A549 (cell line): ENCODE data around the gene GRK5.

Experiments
- CEBPB ChIP-seq, 2 experiments: fragments of >200 bp in 1 of 2; sonication (Bioruptor Twin) in 1 of 2; formaldehyde crosslinking in 1 of 2; IDR thresholded peaks; 2 replicates each; pipeline ENCODE4 v1.6.1; 2012 to 2016
- CHD2 ChIP-seq: fragments of 150-350 bp; IDR thresholded peaks from 2 replicates; pipeline ENCODE4 v1.6.1; 2014; ENCODE audit warnings: low read length; ENCODE audit not compliant: partially characterized antibody
- CTCF ChIP-seq: fragments of >200 bp; sonication (Bioruptor Twin); formaldehyde crosslinking; IDR thresholded peaks from 3 replicates; pipeline ENCODE4 v1.5.1; 2016
- EP300 ChIP-seq, 2 experiments: fragments of >200 bp; sonication (Bioruptor Twin); formaldehyde crosslinking; IDR thresholded peaks; 2 replicates in 1 of 2; 3 replicates in 1 of 2; pipeline ENCODE4 v1.6.1; 2016 to 2017
- HDAC2 ChIP-seq: fragments of 200-600 bp; sonication (generic); IDR thresholded peaks from 2 replicates; pipeline ENCODE4 v1.6.1; 2016
- NFE2L2 ChIP-seq: fragments of 150-350 bp; conservative IDR thresholded peaks from 2 replicates; pipeline ENCODE4 v1.6.1; 2014; ENCODE audit warnings: low read length
- PBX3 ChIP-seq: IDR thresholded peaks from 2 replicates; pipeline ENCODE4 v1.6.1; 2012
- PHF8 ChIP-seq: fragments of 200-600 bp; sonication (generic); IDR thresholded peaks from 2 replicates; pipeline ENCODE4 v1.6.1; 2016; ENCODE audit warnings: low read depth, mild to moderate bottlenecking, antibody characterized with exemption, moderate library complexity, borderline replicate concordance
- RAD21 ChIP-seq, 2 experiments: fragments of >200 bp in 1 of 2; sonication (Bioruptor Twin) in 1 of 2; formaldehyde crosslinking in 1 of 2; IDR thresholded peaks in 1 of 2; conservative IDR thresholded peaks in 1 of 2; 2 replicates in 1 of 2; 3 replicates in 1 of 2; pipeline ENCODE4 v1.6.1; 2012 to 2018; ENCODE audit warnings: inconsistent platforms in 1 of 2
- USF2 ChIP-seq: fragments of 450-650 bp; IDR thresholded peaks from 2 replicates; pipeline ENCODE4 v1.6.1; 2014; ENCODE audit warnings: antibody characterized with exemption

- TF ChIP-seq CTCF: no peak
- TF ChIP-seq EP300 (IDR thresholded peaks at IDR 0.05): no peak
- TF ChIP-seq PHF8: no peak
- no peak for TF ChIP-seq USF2
- no peak for TF ChIP-seq PBX3
- no peak for TF ChIP-seq NFE2L2
- no peak for TF ChIP-seq HDAC2
- TF ChIP-seq RAD21 (conservative IDR thresholded peaks at IDR 0.05 in 1 of 2, IDR thresholded peaks at IDR 0.05 in 1 of 2): no peak
- TF ChIP-seq CEBPB (IDR thresholded peaks at IDR 0.05): no peak
- TF ChIP-seq CHD2: no peak
Measured at GRCh38 chr10:119282446-119282845, 75.1 kb downstream of the GRK5 start.
